ENCODE results near the gene PCYT1B.

Gene PCYT1B

GRCh38 chrX:24672701-24673190, 25.6 kb upstream of the PCYT1B start:
- H3K27me3 ChIP-seq (ENCODE audit: insufficient read depth, poor library complexity, severe bottlenecking) = no peaks in the 10 kb centered on the region
- DNase-seq (ENCODE audit: low spot score) = no peak
- no peak overlapping the region for H3K4me3 ChIP-seq (ENCODE audit: severe bottlenecking)
- no peaks in the 10 kb centered on the region for H3K4me1 ChIP-seq (ENCODE audit: insufficient read depth, poor library complexity, severe bottlenecking)
- no peak for TF ChIP-seq CTCF (IDR thresholded peaks at IDR 0.05; ENCODE audit: poor library complexity, severe bottlenecking)
- no peaks in the 10 kb centered on the region for H3K9me3 ChIP-seq (ENCODE audit: severe bottlenecking)
- no peak for ATAC-seq (ENCODE audit: low read depth)
- H3K27ac ChIP-seq (ENCODE audit: poor library complexity, severe bottlenecking) = no peak overlapping the region
- H3K36me3 ChIP-seq (ENCODE audit: low read depth) = no peaks in the 10 kb centered on the region

- no peak overlapping the region for H3K27ac ChIP-seq (ENCODE audit: poor library complexity, severe bottlenecking)
- no peaks in the 10 kb centered on the region for H3K36me3 ChIP-seq (ENCODE audit: low read depth)
- H3K27me3 ChIP-seq (ENCODE audit: insufficient read depth, poor library complexity, severe bottlenecking) = no peaks in the 10 kb centered on the region
- no peaks in the 10 kb centered on the region for H3K9me3 ChIP-seq (ENCODE audit: severe bottlenecking)
- ATAC-seq (ENCODE audit: low read depth) (no peak), DNase-seq (ENCODE audit: low spot score) (no peak)
- H3K4me1 ChIP-seq (ENCODE audit: insufficient read depth, poor library complexity, severe bottlenecking) = no peaks in the 10 kb centered on the region
- TF ChIP-seq CTCF (IDR thresholded peaks at IDR 0.05; ENCODE audit: poor library complexity, severe bottlenecking) = no peak
- no peak overlapping the region for H3K4me3 ChIP-seq (ENCODE audit: severe bottlenecking)
Measured at GRCh38 chrX:24668111-24668510, 21.0 kb upstream of the PCYT1B start.

- H3K4me3 ChIP-seq (ENCODE audit: severe bottlenecking) = no peak overlapping the region
- H3K27me3 ChIP-seq (ENCODE audit: insufficient read depth, poor library complexity, severe bottlenecking) = no peaks in the 10 kb centered on the region
- H3K36me3 ChIP-seq (ENCODE audit: low read depth) = no peaks in the 10 kb centered on the region
- H3K27ac ChIP-seq (ENCODE audit: poor library complexity, severe bottlenecking) = no peak overlapping the region
- no peaks in the 10 kb centered on the region for H3K4me1 ChIP-seq (ENCODE audit: insufficient read depth, poor library complexity, severe bottlenecking)
- ATAC-seq (ENCODE audit: low read depth) (no peak), DNase-seq (ENCODE audit: low spot score) (no peak)
- H3K9me3 ChIP-seq (ENCODE audit: severe bottlenecking) = no peaks in the 10 kb centered on the region
- TF ChIP-seq CTCF (IDR thresholded peaks at IDR 0.05; ENCODE audit: poor library complexity, severe bottlenecking) = no peak
Measured at GRCh38 chrX:24662352-24662751, 15.2 kb upstream of the PCYT1B start.

GRCh38 chrX:24661292-24661691, 14.1 kb upstream of the PCYT1B start:
- no peak for ATAC-seq (ENCODE audit: low read depth)
- no peak for DNase-seq (ENCODE audit: low spot score)
- no peaks in the 10 kb centered on the region for H3K36me3 ChIP-seq (ENCODE audit: low read depth)
- H3K27me3 ChIP-seq (ENCODE audit: insufficient read depth, poor library complexity, severe bottlenecking) = no peaks in the 10 kb centered on the region
- no peak overlapping the region for H3K4me3 ChIP-seq (ENCODE audit: severe bottlenecking)
- H3K27ac ChIP-seq (ENCODE audit: poor library complexity, severe bottlenecking) = no peak overlapping the region
- H3K9me3 ChIP-seq (ENCODE audit: severe bottlenecking) = no peaks in the 10 kb centered on the region
- H3K4me1 ChIP-seq (ENCODE audit: insufficient read depth, poor library complexity, severe bottlenecking) = no peaks in the 10 kb centered on the region
- no peak for TF ChIP-seq CTCF (IDR thresholded peaks at IDR 0.05; ENCODE audit: poor library complexity, severe bottlenecking)

- DNase-seq (ENCODE audit: low spot score) (no peak), ATAC-seq (ENCODE audit: low read depth) (no peak)
- Histone ChIP-seq H3K9me3 (ENCODE audit: severe bottlenecking) (no peaks in the 10 kb centered on the region), H3K27me3 (ENCODE audit: insufficient read depth, poor library complexity, severe bottlenecking) (no peaks in the 10 kb centered on the region), H3K27ac (ENCODE audit: poor library complexity, severe bottlenecking) (no peak overlapping the region), H3K4me3 (ENCODE audit: severe bottlenecking) (no peak overlapping the region), H3K36me3 (ENCODE audit: low read depth) (no peaks in the 10 kb centered on the region), H3K4me1 (ENCODE audit: insufficient read depth, poor library complexity, severe bottlenecking) (no peaks in the 10 kb centered on the region)
- TF ChIP-seq CTCF (IDR thresholded peaks at IDR 0.05; ENCODE audit: poor library complexity, severe bottlenecking) = no peak
Measured at GRCh38 chrX:24659646-24660045, 12.5 kb upstream of the PCYT1B start.
